Spleen (tissue), 13 donors: ENCODE data around the gene PER3. TPM values are rescaled to one million over a fixed set of nuclear protein-coding genes. Genes with fewer than 3 reads are reported as not detected.

Source experiments
- DNase-seq: peaks from one replicate; pipeline ENCODE4 v3.0.0-alpha.2; 2020
- H3K27ac ChIP-seq, 8 donors: fragments of 200-600 bp; sonication (generic) in 7 of 8; 1 replicate in 4 of 8; 2 replicates in 4 of 8; pipeline versions ENCODE4 v1.5.0 to v1.8.0; 2016 to 2021; ENCODE audit warnings: inconsistent platforms in 4 of 8, mild to moderate bottlenecking in 4 of 8, moderate library complexity in 1 of 8
- H3K27me3 ChIP-seq, 7 donors: fragments of 200-600 bp; sonication (generic) in 6 of 7; replicated peaks in 1 of 7; 1 replicate in 4 of 7; 2 replicates in 3 of 7; pipeline versions ENCODE4 v1.5.0 to v1.8.0; 2016 to 2021; ENCODE audit warnings: inconsistent platforms in 3 of 7, mild to moderate bottlenecking in 1 of 7
- H3K36me3 ChIP-seq, 6 donors: fragments of 200-600 bp; sonication (generic) in 5 of 6; 1 replicate in 4 of 6; 2 replicates in 2 of 6; pipeline versions ENCODE4 v1.5.0 to v1.8.0; 2016 to 2021; ENCODE audit warnings: inconsistent platforms in 2 of 6
- H3K4me1 ChIP-seq, 6 donors: fragments of 200-600 bp; sonication (generic) in 5 of 6; 1 replicate in 3 of 6; 2 replicates in 3 of 6; pipeline versions ENCODE4 v1.5.0 to v1.8.0; 2016 to 2021; ENCODE audit warnings: inconsistent platforms in 3 of 6
- H3K4me3 ChIP-seq, 8 donors: fragments of 200-600 bp; sonication (generic) in 7 of 8; 1 replicate in 4 of 8; 2 replicates in 4 of 8; pipeline versions ENCODE4 v1.5.0 to v1.8.0; 2016 to 2021; ENCODE audit warnings: inconsistent platforms in 4 of 8, mild to moderate bottlenecking in 4 of 8, moderate library complexity in 2 of 8
- H3K9me3 ChIP-seq, 8 donors: fragments of 200-600 bp; sonication (generic) in 7 of 8; 1 replicate in 4 of 8; 2 replicates in 4 of 8; pipeline versions ENCODE4 v1.5.0 to v1.8.0; 2016 to 2021; ENCODE audit warnings: inconsistent platforms in 4 of 8
- CTCF ChIP-seq, 11 experiments: fragments of 200-600 bp in 7 of 11; fragments of 450-650 bp in 4 of 11; sonication (generic) in 4 of 11; IDR thresholded peaks in 8 of 11; conservative IDR thresholded peaks in 3 of 11; 1 replicate in 7 of 11; 2 replicates in 4 of 11; pipeline versions ENCODE4 v1.4.0 to v1.8.0; 2016 to 2021; ENCODE audit warnings: antibody characterized with exemption in 11 of 11, inconsistent platforms in 4 of 11, mild to moderate bottlenecking in 1 of 11
- POLR2A ChIP-seq, 3 donors: fragments of 450-650 bp; IDR thresholded peaks; one replicate each; pipeline ENCODE4 v1.5.1; 2017; ENCODE audit warnings: antibody characterized with exemption in 3 of 3, mild to moderate bottlenecking in 1 of 3
- POLR2AphosphoS5 ChIP-seq, 3 donors: sonication (generic); formaldehyde crosslinking; IDR thresholded peaks; one replicate each; pipeline ENCODE4 v1.5.1; 2017; ENCODE audit warnings: antibody characterized with exemption in 3 of 3
- WGBS, 5 donors: extraction: QIAGEN DNeasy Blood & Tissue Kit in 3 of 5; methylation state at CpG; one replicate each; pipeline versions ENCODE4 v1.1.5 to v1.1.7; 2013 to 2018; 5-methylcytosine and 5-hydroxymethylcytosine counted together
- intact Hi-C: fragments of 100-400 bp; cut with DNase I; formaldehyde crosslinking; loops from one replicate; pipeline ENCODE4 v1.15.0; 2023; ENCODE audit warnings: low total_unique reads
- long read RNA-seq, 2 donors: transcript quantifications; one replicate each; lab custom pipeline, GENCODE V29; 2026
- polyA plus RNA-seq, 3 donors: library from polyadenylated mRNA; stranded (reverse); fragments of 200-250 nt; gene quantifications; one replicate each; pipeline ENCODE4 v1.2.1, GENCODE V29; 2013
- total RNA-seq, 7 donors: library from RNA; depleted of rRNA in 3 of 7; stranded (reverse); fragments of >200 nt in 3 of 7; fragmentation: NEBNext Ultra II Directional in 4 of 7; extraction: Animal tissue kit (Norgen Biotek cat#: 25700) in 4 of 7; gene quantifications; one replicate each; pipeline versions ENCODE4 v1.1.0 to v1.2.1, GENCODE V29; 2016 to 2021
- donor health status: healthy with polysubstance abuse.
- donor health status: DM: no; HTN: no; CAD: no; lungs with moderate emphysema.
- donor health status: DM: no; HTN: no; CAD: no.
- donor health status: Bipolar disorder and iron deficiency.
- donor health status: healthy.
- donor health status: DM: no; HTN: no; CAD: no.
- donor health status: DM: yes; HTN: yes; CAD: no.

The PER3 gene
- total RNA-seq (10 to 100 TPM in 5 of 7 donors, 1 to 10 TPM in 2; 7.7 to 17.5 (median 14.1) TPM), polyA plus RNA-seq (1 to 10 TPM; 1.7 to 3.5 (median 3.2) TPM)
- long read RNA-seq, donor 1, partial matches to known transcripts, result 0 of 1 reads
- long read RNA-seq, donor 1, other reads (novel, unspliced or antisense), result 0 of 1 reads
- long read RNA-seq, donor 2, partial matches to known transcripts, result 7 of 8 reads
- long read RNA-seq, donor 2, other reads (novel, unspliced or antisense), result 0 of 8 reads

DNA sequence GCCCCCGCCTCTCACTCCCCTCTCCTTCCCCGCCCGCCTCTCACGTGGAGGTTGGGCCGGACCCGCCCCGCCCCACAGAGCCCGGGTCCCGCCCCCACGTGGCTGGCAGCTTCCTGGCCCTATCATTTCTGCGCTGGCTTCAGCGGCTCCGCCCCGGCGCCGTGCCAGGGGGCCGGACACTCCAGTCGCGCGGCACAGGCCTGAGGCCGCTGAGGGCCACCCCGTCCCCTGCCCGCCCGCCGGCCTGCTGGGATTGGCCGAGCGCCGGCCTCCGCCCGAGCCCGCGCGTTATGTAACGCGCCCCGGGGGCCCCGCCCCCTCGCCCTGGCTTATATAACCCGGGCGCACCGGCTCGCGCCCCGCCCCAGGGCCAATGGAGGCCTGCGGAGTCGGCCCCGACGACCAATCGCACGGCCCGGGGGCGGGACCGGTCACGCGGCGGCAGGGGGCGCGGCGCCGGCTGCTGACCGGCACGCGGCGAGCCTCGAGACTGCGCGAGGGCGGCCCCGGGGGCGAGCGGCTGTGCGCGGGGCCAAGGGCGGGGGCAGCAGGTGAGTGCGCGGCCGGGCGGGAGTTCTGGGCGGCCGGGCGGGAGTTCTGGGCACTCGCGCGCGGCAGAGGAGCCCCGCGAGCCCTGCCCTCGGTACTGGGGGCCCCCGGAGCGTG lies at the start of gene PER3:
Gene PER3, plus strand, starts transcription at position 466 of the 666 bp plus-strand sequence. CDS start 587 bp downstream, outside the sequence.
- TF ChIP-seq POLR2A (IDR thresholded peaks at IDR 0.05), result no peak
- TF ChIP-seq CTCF (IDR thresholded peaks at IDR 0.05 in 8 of 11, conservative IDR thresholded peaks at IDR 0.05 in 3 of 11), result peak in 1 of 11 experiments; percentile 8
- TF ChIP-seq POLR2AphosphoS5 (IDR thresholded peaks at IDR 0.05), result peak; percentile 58 to 82 (median 73)
- Histone ChIP-seq H3K36me3 (peaks cover 0 to 38% (median 21%) of the 10 kb centered on the region in 6 donors), H3K9me3 (no peaks in the 10 kb centered on the region), H3K27me3 (no peaks in the 10 kb centered on the region), H3K4me3 (peak within 1 kb of the TSS; percentile 40 to 77 (median 54)), H3K27ac (peak within 1 kb of the TSS; percentile 69 to 87 (median 82)), H3K4me1 (peaks cover 5 to 62% (median 35%) of the 10 kb centered on the region in 6 donors)
- peak; percentile 98 for DNase-seq
- intact Hi-C loops, result no loop called here
- WGBS, 5 donors, result 1 to 15% (median 2%) methylated on average over 14 to 90 of the region's 90 CpGs

- 89 to 94% (median 94%) methylated on average over 6 of the region's 6 CpGs for WGBS, 5 donors
- H3K27ac ChIP-seq, result no peak overlapping the region
- H3K4me1 ChIP-seq, result peaks cover 0 to 24% (median 6%) of the 10 kb centered on the region in 6 donors
- H3K27me3 ChIP-seq, result no peaks in the 10 kb centered on the region
- intact Hi-C loops, result no loop called here
- no peak for DNase-seq
- TF ChIP-seq POLR2AphosphoS5 (IDR thresholded peaks at IDR 0.05) (no peak), CTCF (IDR thresholded peaks at IDR 0.05 in 8 of 11, conservative IDR thresholded peaks at IDR 0.05 in 3 of 11) (no peak)
- peaks cover 0 to 22% (median 0%) of the 10 kb centered on the region in 6 donors for H3K36me3 ChIP-seq
- no peaks in the 10 kb centered on the region for H3K9me3 ChIP-seq
- H3K4me3 ChIP-seq, result no peak overlapping the region
These were observed 46.0 kb upstream of the PER3 start for GRCh38 chr1:7738044-7738443.

GRCh38 chr1:7743346-7743745 lies 40.7 kb upstream of the PER3 start:
- Histone ChIP-seq H3K9me3 (no peaks in the 10 kb centered on the region), H3K4me1 (peaks cover 0 to 36% (median 9%) of the 10 kb centered on the region in 6 donors), H3K36me3 (peaks cover 0 to 15% (median 0%) of the 10 kb centered on the region in 6 donors), H3K27me3 (no peaks in the 10 kb centered on the region), H3K4me3 (no peak overlapping the region), H3K27ac (peak overlapping the region in 5 of 8 donors; percentile 21 to 80 (median 71))
- TF ChIP-seq POLR2A (IDR thresholded peaks at IDR 0.05), result no peak
- TF ChIP-seq CTCF (IDR thresholded peaks at IDR 0.05 in 8 of 11, conservative IDR thresholded peaks at IDR 0.05 in 3 of 11), result no peak
- TF ChIP-seq POLR2AphosphoS5 (IDR thresholded peaks at IDR 0.05), result no peak
- WGBS, 5 donors, result 74 to 84% (median 80%) methylated on average over 6 of the region's 6 CpGs
- intact Hi-C loops, result no loop called here
- DNase-seq, result no peak

- intact Hi-C loops, result no loop called here
- H3K9me3 ChIP-seq, result no peaks in the 10 kb centered on the region
- no peaks in the 10 kb centered on the region for H3K27me3 ChIP-seq
- TF ChIP-seq POLR2A (IDR thresholded peaks at IDR 0.05) (no peak), POLR2AphosphoS5 (IDR thresholded peaks at IDR 0.05) (peak in 2 of 3 donors; percentile 39 to 87), CTCF (IDR thresholded peaks at IDR 0.05 in 8 of 11, conservative IDR thresholded peaks at IDR 0.05 in 3 of 11) (no peak)
- no peak for DNase-seq
- H3K27ac ChIP-seq, result peak overlapping the region in 7 of 8 donors; percentile 39 to 80 (median 72)
- peaks cover 0 to 11% (median 0%) of the 10 kb centered on the region in 6 donors for H3K36me3 ChIP-seq
- H3K4me3 ChIP-seq, result no peak overlapping the region
- peaks cover 0 to 36% (median 9%) of the 10 kb centered on the region in 6 donors for H3K4me1 ChIP-seq
- WGBS, 5 donors, result 69 to 85% (median 77%) methylated on average over 9 of the region's 9 CpGs
These were observed 39.2 kb upstream of the PER3 start for GRCh38 chr1:7744882-7745281.
